Smooth muscle cell (in vitro differentiated cells): Measurements from ENCODE around the gene SWI5. TPM values are rescaled to one million over a fixed set of nuclear protein-coding genes. Genes with fewer than 3 reads are reported as not detected.
"Not testable (repeated sequence)": the region's sequence is repeated elsewhere in the genome, so short reads cannot be mapped to it uniquely, and the experiment has no call there.

Experiments used
- DNase-seq: peaks from one replicate; lab custom pipeline; 2025; ENCODE audit not compliant: unreplicated experiment; lab: John Stamatoyannopoulos, UW
- H2AFZ ChIP-seq: fragments of 200-600 bp; sonication (generic); 2 replicates; pipeline ENCODE4 v1.6.0; 2016; ENCODE audit warnings: antibody characterized with exemption, low read depth, mild to moderate bottlenecking
- H3F3A ChIP-seq: fragments of 200-600 bp; sonication (generic); 2 replicates; pipeline ENCODE4 v1.6.0; 2017; ENCODE audit warnings: antibody characterized with exemption, low read depth
- H3K27ac ChIP-seq: fragments of 200-600 bp; sonication (generic); 2 replicates; pipeline ENCODE4 v1.5.1; 2016; ENCODE audit warnings: low read depth, mild to moderate bottlenecking
- H3K27me3 ChIP-seq: fragments of 200-600 bp; sonication (generic); 2 replicates; pipeline ENCODE4 v1.6.1; 2016; ENCODE audit warnings: low read depth, mild to moderate bottlenecking
- H3K36me3 ChIP-seq: fragments of 200-600 bp; sonication (generic); 2 replicates; pipeline ENCODE4 v1.5.1; 2016; ENCODE audit warnings: low read depth
- H3K4me1 ChIP-seq: fragments of 200-600 bp; sonication (generic); 2 replicates; pipeline ENCODE4 v1.5.1; 2016; ENCODE audit warnings: low read depth
- H3K4me2 ChIP-seq: fragments of 200-600 bp; sonication (generic); 2 replicates; pipeline ENCODE4 v1.6.0; 2016; ENCODE audit warnings: mild to moderate bottlenecking
- H3K4me3 ChIP-seq: fragments of 200-600 bp; sonication (generic); 2 replicates; pipeline ENCODE4 v1.5.1; 2016; ENCODE audit warnings: mild to moderate bottlenecking
- H3K79me2 ChIP-seq: fragments of 200-600 bp; sonication (generic); 2 replicates; pipeline ENCODE4 v1.6.0; 2016; ENCODE audit warnings: low read depth, mild to moderate bottlenecking
- H3K9ac ChIP-seq: fragments of 200-600 bp; sonication (generic); 2 replicates; pipeline ENCODE4 v1.6.0; 2016; ENCODE audit warnings: low read depth
- H3K9me3 ChIP-seq: fragments of 200-600 bp; sonication (generic); replicated peaks from 2 replicates; pipeline ENCODE4 v1.5.1; 2016; ENCODE audit warnings: low read depth
- H4K20me1 ChIP-seq: fragments of 200-600 bp; sonication (generic); 2 replicates; pipeline ENCODE4 v1.6.0; 2016; ENCODE audit warnings: low read depth
- WGBS: methylation state at CpG from one replicate; pipeline ENCODE4 v1.1.7; 2016; ENCODE audit warnings: low lambda C conversion rate; 5-methylcytosine and 5-hydroxymethylcytosine counted together
- polyA plus RNA-seq: library from polyadenylated mRNA; unstranded; fragments of >200 nt; fragmentation: Nextera tagmentation; extraction: Ambion mirVana; gene quantifications from 2 replicates; pipeline ENCODE4 v1.2.1, GENCODE V29; 2016
- total RNA-seq: library from RNA; depleted of rRNA; stranded (reverse); fragments of >200 nt; gene quantifications from 2 replicates; pipeline ENCODE4 v1.2.3, GENCODE V29; 2014
- TF ChIP-seq, protein P1 (sequence below): fragments of 200-600 bp; sonication (generic); IDR thresholded peaks from 2 replicates; pipeline ENCODE4 v1.5.1; 2017; ENCODE audit warnings: borderline replicate concordance, mild to moderate bottlenecking, antibody characterized with exemption; ENCODE audit not compliant: insufficient read depth, poor library complexity, severe bottlenecking

SWI5 gene
- total RNA-seq (41.0 and 47.1 TPM in 2 replicates), polyA plus RNA-seq (71.1 and 77.2 TPM in 2 replicates)

DNA sequence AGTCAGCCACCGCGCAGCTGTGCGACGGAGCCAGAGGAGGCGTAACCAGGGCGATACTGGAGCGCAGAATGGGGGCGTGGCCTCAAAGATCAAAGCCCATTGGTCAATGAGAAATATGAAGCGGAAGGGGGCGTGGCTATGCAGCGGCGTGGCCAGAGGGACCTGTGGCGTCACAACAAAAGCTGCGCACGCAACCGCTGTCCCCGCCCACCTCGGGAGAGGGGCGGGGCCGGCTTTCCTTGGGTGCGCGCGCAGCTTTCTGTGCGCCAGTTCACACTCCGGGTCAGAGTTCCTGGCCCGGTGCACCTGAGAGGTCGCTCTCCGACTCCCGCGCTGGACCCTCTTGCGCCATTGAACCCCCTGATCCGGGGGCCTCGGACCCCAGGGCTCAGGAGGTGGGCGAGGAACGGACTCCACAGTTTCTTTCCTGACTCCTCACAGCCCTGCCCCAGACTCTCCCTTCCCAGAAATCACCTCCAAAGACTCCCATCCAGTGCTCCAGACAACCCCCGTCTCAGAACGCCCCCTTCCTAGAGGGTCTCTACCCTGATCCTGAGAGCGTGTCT is at the start of gene SWI5:
Gene SWI5, plus strand, starts transcription at position 269 of the 566 bp plus-strand sequence.
- Histone ChIP-seq H4K20me1 (peaks cover 37% of the 10 kb centered on the region), H3K79me2 (peaks cover 59% of the 10 kb centered on the region), H3K36me3 (peaks cover 11% of the 10 kb centered on the region), H3K9me3 (no peaks in the 10 kb centered on the region), H3K4me2 (peak within 1 kb of the TSS; percentile 92), H2AFZ (peak within 1 kb of the TSS; percentile 41), H3K4me1 (peaks cover 11% of the 10 kb centered on the region), H3K27me3 (no peaks in the 10 kb centered on the region), H3K9ac (peak within 1 kb of the TSS; percentile 100), H3K27ac (peak within 1 kb of the TSS; percentile 98), H3K4me3 (peak within 1 kb of the TSS; percentile 96), H3F3A (no peaks in the 10 kb centered on the region)
- peak; percentile 98 for DNase-seq
- 1% methylated on average over 38 of the region's 38 CpGs for WGBS
- TF ChIP-seq, protein P1, sequence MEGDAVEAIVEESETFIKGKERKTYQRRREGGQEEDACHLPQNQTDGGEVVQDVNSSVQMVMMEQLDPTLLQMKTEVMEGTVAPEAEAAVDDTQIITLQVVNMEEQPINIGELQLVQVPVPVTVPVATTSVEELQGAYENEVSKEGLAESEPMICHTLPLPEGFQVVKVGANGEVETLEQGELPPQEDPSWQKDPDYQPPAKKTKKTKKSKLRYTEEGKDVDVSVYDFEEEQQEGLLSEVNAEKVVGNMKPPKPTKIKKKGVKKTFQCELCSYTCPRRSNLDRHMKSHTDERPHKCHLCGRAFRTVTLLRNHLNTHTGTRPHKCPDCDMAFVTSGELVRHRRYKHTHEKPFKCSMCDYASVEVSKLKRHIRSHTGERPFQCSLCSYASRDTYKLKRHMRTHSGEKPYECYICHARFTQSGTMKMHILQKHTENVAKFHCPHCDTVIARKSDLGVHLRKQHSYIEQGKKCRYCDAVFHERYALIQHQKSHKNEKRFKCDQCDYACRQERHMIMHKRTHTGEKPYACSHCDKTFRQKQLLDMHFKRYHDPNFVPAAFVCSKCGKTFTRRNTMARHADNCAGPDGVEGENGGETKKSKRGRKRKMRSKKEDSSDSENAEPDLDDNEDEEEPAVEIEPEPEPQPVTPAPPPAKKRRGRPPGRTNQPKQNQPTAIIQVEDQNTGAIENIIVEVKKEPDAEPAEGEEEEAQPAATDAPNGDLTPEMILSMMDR: no peak

DNA sequence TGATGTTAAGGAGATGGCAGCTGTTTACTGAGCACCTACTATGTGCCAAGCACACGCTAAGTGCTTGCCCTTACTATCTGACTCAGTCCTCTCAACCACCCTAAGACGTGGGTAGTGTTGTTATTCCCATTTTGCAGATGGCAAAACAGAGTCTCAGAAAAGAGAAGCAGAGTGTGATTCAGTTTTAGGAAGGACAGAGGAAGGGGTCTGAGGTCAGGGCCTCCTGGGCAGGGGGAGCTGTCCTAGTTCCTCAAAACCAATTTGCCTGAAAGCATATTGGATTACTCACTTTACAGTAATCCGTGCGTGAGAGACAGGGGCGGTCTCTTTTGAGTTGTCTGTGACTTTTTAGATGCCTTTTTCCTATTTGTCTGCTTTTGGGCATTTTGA is 49.7 kb upstream of the SWI5 start:
- Histone ChIP-seq H3K4me2 (no peak overlapping the region), H3F3A (no peaks in the 10 kb centered on the region), H3K27ac (no peak overlapping the region), H2AFZ (no peak overlapping the region), H3K9me3 (no peaks in the 10 kb centered on the region), H3K4me3 (no peak overlapping the region), H3K4me1 (no peaks in the 10 kb centered on the region), H3K9ac (no peak overlapping the region), H3K36me3 (no peaks in the 10 kb centered on the region), H3K27me3 (no peaks in the 10 kb centered on the region), H4K20me1 (no peaks in the 10 kb centered on the region), H3K79me2 (no peaks in the 10 kb centered on the region)
- 93% methylated on average over 5 of the region's 5 CpGs for WGBS
- DNase-seq: no peak
- TF ChIP-seq, protein P1: no peak

DNA sequence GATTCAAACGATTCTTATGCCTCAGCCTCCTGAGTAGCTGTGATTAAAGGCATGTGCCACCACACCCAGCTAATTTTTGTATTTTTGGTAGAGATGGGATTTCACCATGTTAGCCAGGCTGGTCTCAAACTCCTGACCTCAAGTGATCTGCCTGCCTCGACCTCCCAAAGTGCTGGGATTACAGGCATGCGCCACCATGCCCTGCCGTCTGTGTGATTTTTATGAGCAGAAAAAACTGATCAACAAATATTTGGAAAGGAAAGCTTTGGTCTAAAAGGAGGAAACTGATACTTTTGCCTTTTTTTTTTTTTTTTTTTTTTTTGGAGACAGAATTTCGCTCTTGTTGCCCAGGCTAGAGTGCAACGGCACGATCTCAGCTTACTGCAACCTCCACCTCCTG is 45.2 kb upstream of the SWI5 start:
- H3K36me3 ChIP-seq, H3K9ac ChIP-seq, H2AFZ ChIP-seq, H3K4me1 ChIP-seq, H4K20me1 ChIP-seq, H3K4me2 ChIP-seq, H3K4me3 ChIP-seq, DNase-seq, H3F3A ChIP-seq, H3K27ac ChIP-seq, H3K9me3 ChIP-seq, H3K79me2 ChIP-seq, H3K27me3 ChIP-seq: not testable (repeated sequence)
- WGBS: 96% methylated on average over 7 of the region's 7 CpGs

DNA sequence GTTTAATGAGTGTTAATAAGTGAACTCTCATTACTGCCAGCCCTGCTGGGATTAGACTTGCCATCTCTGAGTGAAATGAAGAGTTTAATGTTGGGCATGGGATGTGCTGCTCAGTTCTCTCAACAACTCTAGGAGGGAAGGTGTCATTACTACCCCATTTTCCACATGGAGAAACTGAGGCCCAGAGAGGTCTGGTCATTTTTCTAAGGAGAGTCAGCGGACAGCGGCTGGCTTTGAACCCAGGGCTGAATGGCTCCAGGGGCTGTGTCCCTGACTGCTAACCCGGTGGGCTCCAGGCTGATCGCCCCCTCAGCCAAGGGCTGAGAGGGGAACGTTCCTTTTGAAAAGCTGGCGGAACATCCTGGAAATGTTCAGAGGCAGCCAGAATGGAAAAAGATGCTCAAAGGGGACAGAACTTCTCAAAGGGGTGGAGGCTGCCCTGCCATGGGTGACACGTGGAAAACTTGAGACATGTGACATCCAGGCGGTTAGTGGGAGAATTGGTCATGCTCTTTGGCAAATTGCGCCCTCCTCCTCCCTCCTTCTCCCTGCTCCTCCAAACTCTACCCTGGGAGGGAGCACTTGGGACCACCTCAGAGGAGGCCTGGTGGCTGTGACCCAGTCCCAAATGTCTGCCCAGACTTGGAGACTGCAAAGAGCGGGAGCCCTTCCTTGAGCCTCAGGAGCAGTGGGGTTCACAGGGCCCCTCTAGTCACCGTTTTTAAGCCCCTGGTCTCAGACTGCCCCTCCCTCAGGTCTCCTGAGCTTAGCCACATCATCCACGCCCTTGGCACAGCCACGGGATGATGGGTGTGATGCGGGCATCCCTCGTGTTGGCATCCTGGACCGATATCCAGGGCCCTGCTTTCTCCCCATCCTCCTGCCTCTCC is 44.2 kb upstream of the SWI5 start:
- no peak for DNase-seq
- H3K9me3 ChIP-seq: no peaks in the 10 kb centered on the region
- no peak overlapping the region for H2AFZ ChIP-seq
- WGBS: 87% methylated on average over 16 of the region's 16 CpGs
- TF ChIP-seq, protein P1: no peak
- no peaks in the 10 kb centered on the region for H3F3A ChIP-seq
- H3K4me2 ChIP-seq: no peak overlapping the region
- H3K79me2 ChIP-seq: no peaks in the 10 kb centered on the region
- H3K27ac ChIP-seq: no peak overlapping the region
- H3K4me3 ChIP-seq: no peak overlapping the region
- no peaks in the 10 kb centered on the region for H3K36me3 ChIP-seq
- no peaks in the 10 kb centered on the region for H3K4me1 ChIP-seq
- H3K27me3 ChIP-seq: no peaks in the 10 kb centered on the region
- H3K9ac ChIP-seq: no peak overlapping the region
- no peaks in the 10 kb centered on the region for H4K20me1 ChIP-seq
